ENCODE measurements around the gene STXBP6.
"Not testable (repeated sequence)": the region's sequence is repeated elsewhere in the genome, so short reads cannot be mapped to it uniquely, and the experiment has no call there.

Gene STXBP6

DNA sequence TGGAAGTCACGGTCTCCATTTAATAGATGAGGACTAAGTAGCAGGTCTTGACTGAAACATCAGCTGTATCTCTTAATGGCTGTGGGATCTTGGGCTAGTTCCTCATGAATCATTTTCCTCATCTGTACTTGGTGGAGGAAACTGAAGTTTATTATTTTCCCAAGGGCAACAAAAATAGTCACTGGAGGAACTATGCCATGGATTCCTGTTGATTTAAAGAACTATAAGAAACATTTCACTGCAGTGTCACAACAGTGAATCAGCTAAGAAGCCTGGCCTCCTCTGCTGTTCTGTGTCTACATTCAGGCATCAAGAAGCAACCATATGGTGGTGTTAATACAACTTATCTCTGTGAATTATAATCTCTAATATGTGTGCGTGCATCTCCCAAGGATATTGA, 200.5 kb downstream of the STXBP6 start:
- no peak for DNase-seq

DNA sequence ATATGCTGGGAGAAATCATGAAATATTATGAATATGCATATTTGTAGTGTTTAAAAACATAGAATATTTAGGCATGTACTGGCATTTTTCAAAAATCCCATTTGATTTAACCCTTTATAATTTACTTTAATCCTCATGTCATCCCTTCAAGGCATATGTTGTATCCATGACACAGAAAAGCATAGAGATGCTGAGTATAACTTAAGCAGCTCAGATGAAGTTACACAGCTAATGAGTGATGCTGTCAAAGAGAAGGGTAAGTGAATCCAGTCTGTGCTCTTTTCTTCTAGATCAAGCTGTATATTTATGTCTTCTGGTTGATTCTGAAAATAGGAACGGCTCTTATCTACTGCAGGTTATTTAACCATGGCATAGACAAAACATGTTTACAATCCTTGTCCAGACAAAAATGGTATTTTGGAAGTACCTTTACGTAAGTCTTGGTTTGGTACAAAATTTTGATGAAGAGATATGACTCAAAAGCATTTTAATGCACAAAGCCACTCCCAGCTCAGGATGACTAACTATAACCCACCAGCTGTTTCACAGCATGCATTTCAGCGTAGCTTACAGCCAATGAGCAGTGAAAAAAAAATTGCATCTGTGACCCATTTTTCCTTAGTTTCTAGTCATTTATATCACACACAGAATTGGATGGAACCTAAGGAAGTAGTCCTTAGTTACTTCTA, 201.7 kb downstream of the STXBP6 start:
- DNase-seq, result no peak

DNA sequence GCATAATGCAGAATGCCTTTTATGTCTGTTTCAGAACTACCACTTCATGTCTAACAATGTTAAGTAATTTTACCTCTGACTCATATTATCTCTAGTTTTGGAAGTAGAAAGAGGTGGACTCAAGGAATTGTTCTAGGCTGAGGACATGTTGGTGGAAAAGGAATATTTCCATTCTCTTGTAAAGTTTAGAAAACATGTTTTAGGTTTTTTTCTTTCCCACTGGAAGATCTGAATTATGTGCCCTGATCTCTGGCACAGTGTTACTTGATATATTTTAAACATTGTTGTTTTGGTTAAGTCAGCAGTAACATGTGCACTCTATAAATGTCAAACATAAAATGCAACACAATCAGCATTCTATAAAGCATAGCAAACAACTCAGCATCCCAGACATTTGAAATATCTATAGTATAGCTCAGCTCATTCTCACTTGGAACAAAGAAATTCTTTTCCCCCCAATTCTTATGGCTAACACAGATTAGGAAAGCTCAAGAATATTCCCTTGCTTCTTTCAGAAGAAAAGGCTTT, 202.3 kb downstream of the STXBP6 start:
- DNase-seq, result no peak

DNA sequence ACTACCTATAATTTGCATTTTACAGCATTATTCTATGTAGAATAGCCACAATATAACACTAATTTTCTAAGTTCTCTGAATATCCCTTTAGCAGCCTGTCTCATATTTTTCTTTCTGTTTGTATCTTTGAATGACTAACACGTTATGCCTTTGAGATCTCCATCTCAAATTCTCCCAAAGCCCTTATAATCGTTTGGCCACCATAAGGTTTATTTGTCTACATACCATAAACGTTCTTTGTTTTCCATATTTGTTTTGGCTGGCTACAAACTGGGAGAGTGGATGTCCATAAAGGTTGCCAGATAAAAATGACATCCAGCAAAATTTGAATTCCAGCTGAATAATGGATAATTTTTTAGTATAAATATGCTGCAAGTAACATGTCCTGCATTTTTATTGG, 203.7 kb downstream of the STXBP6 start:
- DNase-seq, result no peak

DNA sequence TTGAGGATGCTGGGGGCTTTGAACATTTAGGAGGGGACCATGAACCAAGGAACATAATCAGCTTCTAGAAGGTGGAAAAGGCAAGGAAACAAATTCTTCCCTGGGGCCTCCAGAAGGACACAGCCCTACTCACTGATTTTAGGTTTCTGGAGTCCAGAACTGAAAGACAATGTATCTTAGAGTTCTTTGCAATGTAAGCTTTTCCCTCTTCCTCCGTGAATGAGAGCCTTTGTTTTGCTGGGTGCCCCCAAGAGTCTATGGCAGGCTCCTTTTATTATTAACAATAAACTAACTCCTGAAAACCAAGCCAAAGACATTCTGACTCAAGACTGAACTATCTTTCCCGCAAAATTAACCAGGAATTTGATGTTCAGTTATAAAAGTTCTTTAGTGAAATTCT, 204.1 kb downstream of the STXBP6 start:
- no peak for DNase-seq

DNA sequence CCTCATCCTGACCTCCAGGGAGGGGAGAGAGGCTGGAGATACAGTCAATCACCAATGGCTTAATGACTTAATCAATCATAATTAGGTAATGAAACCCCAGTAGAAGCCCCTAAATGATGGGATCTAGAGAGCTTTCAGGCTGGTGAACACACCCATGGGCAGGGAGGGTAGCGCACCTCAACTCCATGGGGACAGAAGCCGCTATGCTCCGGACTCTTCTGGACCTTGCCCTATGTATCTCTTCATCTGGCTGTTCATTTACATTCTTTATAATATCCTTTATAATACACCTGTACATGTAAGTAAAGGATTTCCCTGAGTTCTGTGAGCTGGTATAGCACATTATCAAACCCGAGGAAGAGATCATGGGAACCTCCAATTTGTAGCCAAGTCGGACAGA, 205.9 kb downstream of the STXBP6 start:
- DNase-seq, result no peak

DNA sequence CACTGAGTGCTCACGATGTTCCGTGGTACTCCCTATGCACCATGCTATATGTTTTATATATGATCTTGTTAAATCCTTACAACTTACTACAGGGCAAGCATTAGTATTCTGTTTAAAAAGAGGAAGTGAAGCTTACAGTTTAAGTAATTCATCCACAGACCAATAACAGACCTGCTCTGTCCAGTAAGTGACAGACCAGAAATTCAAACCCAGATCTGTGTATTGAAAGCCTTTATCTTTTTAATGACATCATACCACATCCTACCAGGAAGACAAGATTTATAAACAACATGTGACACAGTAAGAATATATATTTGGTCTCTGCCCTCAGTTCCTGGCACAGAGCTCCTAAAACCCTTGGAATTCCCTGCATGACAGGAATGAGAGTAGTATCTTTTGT, 206.5 kb downstream of the STXBP6 start:
- no peak for DNase-seq

DNA sequence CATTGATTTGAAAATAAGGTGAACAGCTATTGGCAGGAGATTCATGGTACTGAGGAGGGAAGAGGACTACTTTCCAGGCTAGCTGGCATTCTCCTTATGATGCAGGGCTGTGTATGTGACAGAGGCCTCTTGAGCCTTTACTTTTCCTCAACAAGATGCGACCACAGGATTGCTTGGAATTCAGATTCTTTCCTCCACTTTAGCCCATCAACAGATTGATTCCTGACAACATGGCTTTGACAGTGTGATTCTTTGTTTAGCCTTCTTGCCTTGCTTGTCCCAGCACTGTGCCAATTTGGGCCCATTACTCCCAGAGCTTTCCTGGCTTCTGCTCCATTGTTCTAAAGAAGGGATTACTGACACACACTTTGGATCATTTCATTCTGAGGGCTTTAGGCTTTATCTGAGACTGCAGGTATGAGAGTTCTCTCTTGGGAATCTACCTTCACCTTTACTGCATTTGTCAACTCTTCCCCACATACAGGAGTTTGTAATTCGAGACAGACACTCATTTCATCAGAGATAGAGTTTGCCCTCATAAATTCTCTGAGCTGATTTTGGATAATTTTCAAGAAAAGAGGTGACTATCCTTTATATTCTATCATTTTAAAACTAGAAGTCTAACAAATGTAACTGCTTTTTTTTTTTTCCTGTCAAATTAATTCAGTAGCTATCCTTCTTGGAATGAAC, 209.6 kb downstream of the STXBP6 start:
- no peak for DNase-seq

DNA sequence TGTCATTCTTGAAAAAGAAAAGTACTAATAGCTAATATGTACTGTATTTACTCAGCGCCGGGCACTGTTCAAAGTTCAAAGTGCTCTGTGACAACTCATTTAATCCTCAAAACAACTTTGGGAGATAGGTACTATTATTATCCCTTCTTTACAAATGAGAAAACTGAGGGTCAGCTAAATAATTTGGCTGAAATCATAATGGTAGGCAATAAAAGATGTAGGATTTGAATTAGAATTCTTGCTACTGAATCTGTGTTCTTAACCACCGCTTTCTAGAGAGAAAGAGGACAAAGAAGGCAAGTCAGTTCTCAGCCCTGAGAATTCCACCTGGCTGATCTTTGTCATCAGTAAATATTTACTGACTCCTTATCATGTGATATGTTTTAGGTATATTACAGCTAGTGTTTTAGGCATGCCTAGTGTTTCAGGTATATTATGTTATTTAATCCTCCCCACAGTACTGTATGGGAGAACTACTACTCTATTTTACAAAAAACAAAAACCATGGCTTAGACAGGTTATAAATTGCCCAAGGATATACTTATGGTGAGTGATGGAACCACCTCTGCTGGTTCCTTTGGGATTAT, 210.2 kb downstream of the STXBP6 start:
- no peak for DNase-seq

DNA sequence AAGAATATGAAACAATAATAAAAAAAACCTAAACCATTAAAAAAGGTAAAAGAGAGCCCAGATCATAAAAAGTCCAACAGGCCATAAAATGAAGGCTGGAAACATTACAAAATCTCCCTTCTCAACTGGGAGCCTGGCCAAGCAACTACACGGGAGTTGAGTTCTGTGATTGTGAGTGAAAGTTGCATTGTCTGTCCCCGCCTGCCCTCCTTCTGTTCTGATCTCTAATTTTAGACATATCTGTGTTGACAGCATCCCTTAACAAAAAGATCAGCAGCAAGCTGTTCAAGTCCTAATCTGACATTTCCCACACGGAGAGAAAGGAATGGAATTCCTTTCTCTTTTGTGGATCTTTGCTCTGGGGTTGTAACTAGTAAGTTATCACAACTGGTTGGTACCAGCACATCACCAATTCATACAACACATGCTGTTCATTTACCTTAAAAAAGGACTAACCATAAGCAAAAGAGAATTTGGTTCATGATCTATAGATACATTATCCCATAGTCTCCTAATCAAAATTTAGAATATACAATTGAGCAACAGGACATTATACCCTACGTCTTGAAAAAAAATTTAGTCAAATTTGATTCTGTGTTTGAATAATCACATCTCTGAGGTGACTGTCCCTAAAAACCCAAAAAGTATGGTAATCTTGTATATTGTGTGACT, 210.9 kb downstream of the STXBP6 start:
- no peak for DNase-seq

DNA sequence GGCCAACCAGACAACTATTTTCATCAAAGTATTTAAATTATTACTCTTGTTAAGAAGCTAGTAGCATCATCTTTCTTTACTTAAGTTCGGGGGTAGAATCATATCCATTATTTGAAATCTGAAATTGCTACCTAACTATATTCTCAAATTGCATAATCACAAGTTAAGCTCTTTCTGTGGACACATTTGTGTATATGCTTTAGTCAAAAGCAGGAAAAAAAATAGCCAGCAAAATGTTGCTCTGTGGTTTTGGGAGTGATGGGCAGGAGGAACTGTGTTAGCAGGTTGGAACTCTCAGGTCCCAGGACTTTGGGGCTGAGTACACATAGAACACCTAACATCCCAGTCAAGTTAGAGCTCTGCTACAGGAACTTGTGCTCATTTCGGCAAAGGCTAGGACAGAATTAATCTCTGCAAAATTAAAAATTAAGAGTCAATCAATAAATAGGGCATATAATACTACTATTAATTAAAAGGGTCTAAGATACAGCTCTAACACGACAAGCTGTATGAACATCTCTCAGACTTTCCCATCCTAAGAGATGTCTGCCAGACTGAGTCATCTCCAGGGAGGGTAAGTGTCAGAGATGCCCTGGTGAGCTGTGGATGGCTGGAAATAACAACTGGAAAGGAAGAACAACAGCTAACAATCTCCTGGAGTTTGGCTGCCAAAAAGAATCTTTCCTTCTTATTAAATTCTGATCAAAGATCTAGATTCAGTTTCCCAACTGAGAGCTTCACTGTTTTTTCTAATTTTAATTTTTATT, 212.5 kb downstream of the STXBP6 start:
- DNase-seq, result no peak

DNA sequence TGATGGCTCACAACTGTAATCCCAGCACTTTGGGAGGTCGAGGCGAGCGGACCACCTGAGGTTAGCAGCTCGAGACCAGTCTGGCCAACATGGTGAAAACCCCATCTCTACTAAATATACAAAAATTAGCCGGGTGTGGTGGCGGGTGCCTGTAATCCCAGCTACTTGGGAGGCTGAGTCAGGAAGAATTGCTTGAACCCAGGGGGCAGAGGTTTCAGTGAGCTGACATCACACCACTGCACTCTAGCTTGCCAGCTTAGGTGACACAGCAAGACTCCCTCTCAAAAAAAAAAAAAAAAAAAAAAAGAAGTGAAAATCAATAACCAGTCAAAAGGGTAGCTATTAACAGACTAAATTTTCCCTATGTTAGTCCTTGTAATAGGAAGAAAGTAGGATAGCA, 213.6 kb downstream of the STXBP6 start:
- DNase-seq, result not testable (repeated sequence)

DNA sequence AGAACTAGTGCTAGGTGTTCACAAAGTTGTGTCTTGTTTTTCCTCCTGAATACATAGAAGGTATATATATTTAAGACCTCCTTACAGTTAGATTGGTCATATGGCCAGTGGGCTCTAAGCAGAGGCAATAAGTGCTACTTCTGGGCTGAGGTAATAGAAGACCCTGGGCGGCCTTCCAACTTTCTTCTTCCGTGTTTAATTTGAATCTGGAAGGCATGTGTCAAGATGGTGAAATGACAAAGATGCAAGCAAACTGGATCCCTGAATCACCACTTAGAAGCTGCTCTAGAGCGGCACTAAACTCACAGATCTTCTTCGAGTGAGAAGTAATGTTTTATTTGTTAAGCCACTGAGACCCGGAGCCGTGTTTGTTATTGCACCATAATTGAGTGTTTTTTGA, 215.0 kb downstream of the STXBP6 start:
- no peak for DNase-seq

DNA sequence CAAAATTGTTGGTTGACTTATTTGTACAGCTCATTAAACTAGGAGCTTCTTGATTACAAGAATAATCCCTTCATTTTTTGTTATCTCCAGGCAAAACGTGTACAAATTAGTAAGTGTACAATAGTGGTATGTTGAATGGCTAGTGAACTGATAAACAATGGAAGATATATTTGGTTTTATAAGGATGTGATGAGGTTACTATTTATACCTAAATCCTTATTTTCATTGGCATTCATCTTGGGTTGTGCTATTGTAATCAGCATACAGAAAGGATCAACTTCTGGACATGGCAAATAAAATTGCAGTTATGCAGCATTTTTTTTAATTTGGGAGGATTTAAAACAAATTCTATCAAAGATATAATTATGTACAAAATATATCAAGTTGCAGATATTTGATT, 216.6 kb downstream of the STXBP6 start:
- no peak for DNase-seq

DNA sequence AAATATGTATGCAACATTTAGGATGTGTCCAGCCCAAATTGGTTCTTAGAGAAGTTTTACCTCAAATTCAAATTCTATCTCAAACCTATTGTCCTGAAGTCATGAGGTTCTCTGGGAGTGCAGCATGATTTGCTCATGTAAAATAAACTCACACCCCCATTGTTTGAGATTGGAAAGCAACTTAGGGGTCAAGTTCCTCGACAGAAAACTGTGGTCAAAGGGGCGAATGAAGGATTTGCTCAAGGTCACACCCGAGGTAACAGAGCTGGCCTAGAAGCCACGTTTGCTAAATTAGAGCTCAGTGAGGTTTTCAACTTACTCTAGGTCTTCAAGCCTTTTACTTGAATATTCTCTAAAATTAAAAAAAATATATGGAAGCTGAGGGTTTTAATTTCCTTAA, 218.3 kb downstream of the STXBP6 start:
- DNase-seq, result no peak

DNA sequence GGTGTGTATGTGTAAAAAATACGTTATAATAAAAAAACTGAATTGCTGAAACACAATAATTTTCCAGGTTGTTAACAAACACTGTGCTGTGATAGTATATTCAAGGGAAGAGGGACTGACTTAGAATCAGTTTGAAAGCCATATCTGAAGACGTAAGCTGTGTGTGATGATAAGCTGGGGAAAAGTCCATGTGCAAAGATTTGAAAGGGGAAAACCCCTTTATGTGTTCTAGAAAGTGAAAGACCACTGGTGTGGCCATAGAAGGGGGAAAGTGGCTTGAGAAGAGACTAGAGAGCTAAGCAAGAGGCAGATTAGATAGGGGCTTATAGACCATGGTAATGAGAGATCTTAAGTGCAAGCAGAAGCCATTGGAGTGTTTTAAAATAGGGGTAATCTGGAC, 220.1 kb downstream of the STXBP6 start:
- no peak for DNase-seq

DNA sequence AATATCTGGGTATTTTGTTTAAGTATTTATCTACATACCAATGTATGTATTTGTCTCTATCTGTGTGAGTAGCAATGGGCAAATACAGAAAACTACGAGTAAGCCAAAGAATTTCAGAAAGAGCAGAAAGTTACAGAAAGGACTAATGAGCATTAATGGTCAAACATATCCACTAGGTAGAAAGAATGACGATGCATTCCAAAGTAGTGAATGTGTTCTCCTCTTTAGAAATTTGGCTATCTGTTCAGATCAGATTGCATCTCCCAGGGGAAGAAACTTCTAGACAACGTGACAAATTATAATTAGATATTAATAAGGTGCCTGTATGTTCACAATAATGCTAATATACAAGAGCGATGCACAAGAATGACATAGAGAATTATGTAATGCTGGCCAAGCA, 221.5 kb downstream of the STXBP6 start:
- no peak for DNase-seq

DNA sequence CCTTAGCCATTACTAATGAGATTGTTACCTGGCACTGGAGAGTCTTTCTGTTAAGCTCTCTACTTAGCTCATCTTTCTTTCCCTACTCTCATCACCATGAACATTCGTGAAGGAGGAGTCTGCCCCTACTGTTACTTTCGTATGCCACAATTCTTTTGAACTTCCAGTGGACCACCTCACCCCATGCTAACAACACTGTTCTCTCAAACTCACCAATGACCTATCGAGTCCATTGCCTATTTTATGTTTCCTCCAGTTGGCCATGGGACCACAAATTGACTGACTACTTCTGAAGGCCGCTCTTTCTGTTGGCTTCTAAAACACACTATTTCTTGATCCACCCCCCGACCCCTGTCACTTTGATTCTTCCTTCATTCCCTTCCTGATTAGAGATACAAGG, 223.6 kb downstream of the STXBP6 start:
- DNase-seq, result no peak

DNA sequence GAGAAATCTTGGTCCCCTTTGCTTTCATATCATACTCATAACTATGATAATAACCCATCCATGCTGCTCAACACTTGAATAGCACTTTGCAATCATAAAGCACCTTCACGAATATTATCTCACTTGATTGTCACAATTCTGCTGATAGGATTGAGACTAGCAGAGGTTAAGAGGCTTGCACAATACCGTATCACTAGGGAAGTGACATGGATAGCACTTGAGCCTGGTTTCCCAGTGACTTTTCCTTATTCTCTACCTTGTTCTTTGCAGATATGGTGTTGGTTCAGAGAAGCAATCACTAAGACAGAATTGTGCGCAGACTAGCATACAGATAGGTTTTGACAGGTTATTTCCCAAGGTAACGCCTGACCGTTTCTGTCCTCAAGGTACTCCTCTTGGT, 229.3 kb downstream of the STXBP6 start:
- DNase-seq, result no peak

DNA sequence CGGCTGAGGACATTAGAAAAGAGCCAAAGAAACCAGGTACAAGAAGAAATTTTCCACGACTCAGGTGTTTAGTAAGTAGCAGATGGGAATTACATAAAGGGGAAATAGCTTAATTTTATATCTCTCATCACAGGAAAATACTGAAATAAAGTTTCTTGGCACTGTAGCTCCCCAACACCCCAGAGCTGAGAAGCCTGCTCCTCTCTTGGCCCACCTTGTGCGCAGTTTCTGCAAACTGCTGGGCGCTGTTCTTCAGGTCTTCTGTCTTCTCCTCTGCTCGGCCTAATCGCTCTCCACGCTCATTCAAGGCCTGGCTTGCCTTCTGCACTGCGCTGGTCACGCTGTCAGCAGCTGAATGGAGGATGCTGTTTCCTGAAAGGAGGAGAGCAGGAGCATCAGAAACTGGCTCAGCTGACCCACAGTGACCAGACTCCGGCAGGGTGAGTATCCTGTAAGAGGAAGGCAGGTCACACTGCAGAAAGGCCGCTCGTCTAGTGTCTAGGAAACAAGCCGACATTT, 231.1 kb downstream of the STXBP6 start:
- no peak for DNase-seq

DNA sequence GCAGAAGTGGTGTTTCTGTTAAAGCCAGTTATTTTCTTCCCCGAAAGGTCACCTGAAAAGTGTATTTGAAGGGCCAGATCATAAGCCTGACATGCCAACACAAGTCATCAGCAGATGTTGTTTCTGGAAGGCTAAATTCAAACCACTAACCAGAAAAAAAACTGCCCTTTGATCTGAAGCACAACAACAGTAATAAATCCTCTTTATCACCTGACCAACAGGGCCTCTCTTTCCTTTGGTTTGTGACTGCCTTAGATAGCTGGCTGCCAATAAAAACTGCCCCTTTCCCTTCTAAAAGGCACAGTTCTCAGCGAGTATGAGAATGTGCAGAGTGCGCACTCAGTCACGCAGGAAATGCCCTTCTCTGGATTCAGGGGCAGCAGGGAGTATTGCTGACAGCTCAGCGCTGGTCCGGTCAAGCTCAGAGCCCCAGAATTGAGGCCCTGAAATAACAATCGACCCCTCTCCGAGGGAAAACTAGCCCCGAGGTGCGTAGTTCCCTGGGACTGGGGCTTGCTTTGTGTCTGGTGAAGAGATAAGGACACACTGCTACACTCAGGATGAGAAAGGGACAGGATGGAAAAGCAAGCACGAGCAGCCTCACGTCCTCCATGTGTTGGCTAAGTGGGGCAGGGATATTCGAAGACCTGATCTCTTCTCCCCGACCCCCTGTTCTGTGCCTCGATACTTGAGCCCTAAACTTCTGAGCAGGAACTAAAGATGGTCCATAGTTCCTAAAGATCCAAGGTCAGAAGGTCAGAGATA, 231.7 kb downstream of the STXBP6 start:
- DNase-seq, result no peak

Measured in CD4-positive, alpha-beta T cell treated with Interleukin-12 subunit alpha and Interleukin-12 subunit beta, for 1 hour (primary cell).